Measurements from ENCODE around the gene EHF.

- TF ChIP-seq CTCF (IDR thresholded peaks at IDR 0.05; ENCODE audit: low read depth, low read length, poor library complexity, severe bottlenecking): no peak
- TF ChIP-seq EZH2phosphoT487 (IDR thresholded peaks at IDR 0.05; ENCODE audit: borderline replicate concordance, low read length): no peak
These were observed 34.2 kb upstream of the EHF start for GRCh38 chr11:34586488-34587281.

All from DOHH2 (cell line).